H1 (cell line): ENCODE results near the gene PDGFD. TPM values are rescaled to one million over a fixed set of nuclear protein-coding genes. Genes with fewer than 3 reads are reported as not detected.

ENCODE experiments used
- CTCF ChIA-PET: fragments of 300-600 bp; sonication (Branson Sonifier 250); formaldehyde crosslinking; loops from one replicate; lab custom pipeline; 2021; ENCODE audit not compliant: partially characterized antibody; lab: Charles Lee
- POLR2A ChIA-PET: fragments of 300-600 bp; sonication (Branson Sonifier 250); formaldehyde crosslinking; loops from one replicate; lab custom pipeline; 2021; ENCODE audit warnings: inconsistent platforms; ENCODE audit not compliant: partially characterized antibody; lab: Charles Lee
- DNase-seq, 2 experiments: peaks; one replicate each; pipeline versions ENCODE4 v3.0.0 to v3.0.0-alpha.2; 2010 to 2022; ENCODE audit warnings: low spot score in 2 of 2, low read depth in 1 of 2, mixed read lengths in 1 of 2
- FAIRE-seq: peaks from 2 replicates; lab custom pipeline; 2011; peaks lifted over from hg19 to GRCh38; lab: Jason Lieb, UNC
- H2AFZ ChIP-seq: 2 replicates; pipeline ENCODE4 v1.8.1; 2012; ENCODE audit warnings: low read length, inconsistent platforms
- H2AK5ac ChIP-seq: 2 replicates; pipeline ENCODE4 v1.6.1; 2013; ENCODE audit warnings: low read depth, low read length
- H2BK120ac ChIP-seq: replicated peaks from 2 replicates; pipeline ENCODE3; 2013; ENCODE audit warnings: low read depth, low read length, inconsistent platforms
- H2BK12ac ChIP-seq: 2 replicates; pipeline ENCODE4 v1.6.1; 2013; ENCODE audit warnings: low read depth, low read length
- H2BK15ac ChIP-seq: 2 replicates; pipeline ENCODE4 v1.6.1; 2013; ENCODE audit warnings: low read length
- H2BK20ac ChIP-seq: 2 replicates; pipeline ENCODE4 v1.6.1; 2013; ENCODE audit warnings: low read length
- H2BK5ac ChIP-seq: 2 replicates; pipeline ENCODE4 v1.6.1; 2013; ENCODE audit warnings: low read depth, low read length
- H3K14ac ChIP-seq: 2 replicates; pipeline ENCODE4 v1.6.1; 2013; ENCODE audit warnings: inconsistent platforms; ENCODE audit not compliant: insufficient read length
- H3K18ac ChIP-seq: 2 replicates; pipeline ENCODE4 v1.6.1; 2013; ENCODE audit warnings: low read length; ENCODE audit errors: extremely low read depth
- H3K23ac ChIP-seq: 2 replicates; pipeline ENCODE4 v1.6.1; 2013; ENCODE audit warnings: inconsistent platforms; ENCODE audit not compliant: insufficient read length
- H3K23me2 ChIP-seq: 2 replicates; pipeline ENCODE4 v1.6.1; 2013; ENCODE audit warnings: low read depth, low read length
- H3K27ac ChIP-seq: 2 replicates; pipeline ENCODE4 v1.6.1; 2011; ENCODE audit warnings: low read depth, low read length, inconsistent platforms
- H3K27me3 ChIP-seq, 4 experiments: replicated peaks in 1 of 4; 1 replicate in 1 of 4; 2 replicates in 3 of 4; pipeline versions ENCODE4 v1.6.1 to v1.8.1; 2011 to 2013; ENCODE audit warnings: low read length in 3 of 4, mild to moderate bottlenecking in 3 of 4, inconsistent platforms in 2 of 4, mixed read lengths in 2 of 4, moderate library complexity in 1 of 4; ENCODE audit not compliant: control insufficient read depth in 3 of 4, insufficient read depth in 3 of 4; ENCODE audit errors: extremely low read depth in 1 of 4
- H3K36me3 ChIP-seq, 4 experiments: 2 replicates each; pipeline versions ENCODE4 v1.6.1 to v1.8.1; 2011 to 2013; ENCODE audit warnings: mild to moderate bottlenecking in 4 of 4, low read length in 3 of 4, moderate library complexity in 2 of 4, control low read depth in 1 of 4, inconsistent platforms in 1 of 4; ENCODE audit not compliant: insufficient read depth in 4 of 4, control insufficient read depth in 2 of 4
- H3K4ac ChIP-seq: replicated peaks from 2 replicates; pipeline ENCODE3; 2013; ENCODE audit warnings: low read length, low read depth, mixed read lengths, inconsistent platforms; ENCODE audit not compliant: insufficient read length
- H3K4me1 ChIP-seq, 4 experiments: replicated peaks in 1 of 4; 1 replicate in 1 of 4; 2 replicates in 3 of 4; pipeline versions ENCODE4 v1.6.1 to v1.8.1; 2011 to 2013; ENCODE audit warnings: low read length in 3 of 4, inconsistent platforms in 2 of 4, mixed read lengths in 1 of 4; ENCODE audit not compliant: insufficient read depth in 4 of 4, control insufficient read depth in 3 of 4
- H3K4me2 ChIP-seq, 2 experiments: 2 replicates each; pipeline versions ENCODE4 v1.6.1 to v1.8.1; 2011 to 2013; ENCODE audit warnings: low read depth in 2 of 2, low read length in 2 of 2, control low read depth in 1 of 2, inconsistent platforms in 1 of 2, mild to moderate bottlenecking in 1 of 2; ENCODE audit not compliant: insufficient read depth in 1 of 2
- H3K4me3 ChIP-seq, 4 experiments: fragments of 200-600, 300-600 bp in 1 of 4; sonication (generic), shearing (Covaris generic), sonication (Bioruptor Twin) in 1 of 4; 2 replicates each; pipeline versions ENCODE4 v1.5.1 to v1.8.1; 2011 to 2016; ENCODE audit warnings: low read length in 4 of 4, low read depth in 3 of 4, control low read depth in 2 of 4, inconsistent platforms in 2 of 4, mild to moderate bottlenecking in 2 of 4, mixed read lengths in 1 of 4, moderate library complexity in 1 of 4; ENCODE audit not compliant: insufficient read depth in 2 of 4; ENCODE audit errors: extremely low read depth in 1 of 4
- H3K56ac ChIP-seq: replicated peaks from 2 replicates; pipeline ENCODE3; 2013; ENCODE audit warnings: low read depth, mild to moderate bottlenecking, mixed read lengths, low read length, inconsistent platforms; ENCODE audit not compliant: insufficient read length
- H3K79me1 ChIP-seq: 2 replicates; pipeline ENCODE4 v1.6.1; 2013; ENCODE audit warnings: low read depth, low read length, control low read depth
- H3K79me2 ChIP-seq, 2 experiments: 2 replicates each; pipeline versions ENCODE4 v1.6.1 to v1.8.1; 2012 to 2013; ENCODE audit warnings: low read length in 2 of 2, mild to moderate bottlenecking in 2 of 2, inconsistent platforms in 1 of 2; ENCODE audit not compliant: insufficient read depth in 2 of 2, control insufficient read depth in 1 of 2
- H3K9ac ChIP-seq, 4 experiments: replicated peaks in 1 of 4; 1 replicate in 1 of 4; 2 replicates in 3 of 4; pipeline versions ENCODE4 v1.6.1 to v1.8.1; 2011 to 2013; ENCODE audit warnings: low read depth in 3 of 4, low read length in 3 of 4, control low read depth in 2 of 4, mild to moderate bottlenecking in 2 of 4, moderate library complexity in 2 of 4, inconsistent platforms in 1 of 4; ENCODE audit errors: extremely low read depth in 1 of 4
- H3K9me3 ChIP-seq, 2 experiments: 2 replicates each; pipeline versions ENCODE4 v1.6.1 to v1.8.1; 2012 to 2013; ENCODE audit warnings: mild to moderate bottlenecking in 2 of 2, moderate library complexity in 2 of 2, control low read depth in 1 of 2, inconsistent platforms in 1 of 2, low read depth in 1 of 2, low read length in 1 of 2, mixed read lengths in 1 of 2; ENCODE audit not compliant: insufficient read depth in 2 of 2
- H4K20me1 ChIP-seq, 2 experiments: replicated peaks in 1 of 2; 2 replicates each; pipeline versions ENCODE3 to v1.8.1; 2011 to 2013; ENCODE audit warnings: inconsistent platforms in 2 of 2, low read length in 2 of 2, mild to moderate bottlenecking in 1 of 2; ENCODE audit not compliant: insufficient read depth in 2 of 2, control insufficient read depth in 1 of 2
- H4K5ac ChIP-seq: 2 replicates; pipeline ENCODE4 v1.6.1; 2013; ENCODE audit warnings: low read length, low read depth, mixed read lengths, inconsistent platforms; ENCODE audit not compliant: insufficient read length
- H4K8ac ChIP-seq: 2 replicates; pipeline ENCODE4 v1.8.0; 2013; ENCODE audit warnings: mild to moderate bottlenecking, moderate library complexity, low read length, inconsistent platforms; ENCODE audit not compliant: insufficient read depth; ENCODE audit errors: extremely low read depth
- H4K91ac ChIP-seq: replicated peaks from 2 replicates; pipeline ENCODE3; 2013; ENCODE audit warnings: low read length, mixed read lengths, inconsistent platforms; ENCODE audit not compliant: insufficient read length
- ASH2L ChIP-seq: fragments of 200-600, 300-600 bp; sonication (generic); IDR thresholded peaks from one replicate; pipeline ENCODE4 v1.7.1; 2017; ENCODE audit warnings: low read length
- ATF2 ChIP-seq: IDR thresholded peaks from 2 replicates; pipeline ENCODE4 v1.6.1; 2012; ENCODE audit warnings: low read length, inconsistent platforms
- BRCA1 ChIP-seq: IDR thresholded peaks from 2 replicates; pipeline ENCODE4 v1.6.1; 2012; ENCODE audit warnings: low read depth, low read length, improper control_type of control experiment
- CBX5 ChIP-seq: fragments of 300-800, 300-1000 bp; sonication (generic); IDR thresholded peaks from 2 replicates; pipeline ENCODE4 v1.7.1; 2016; ENCODE audit warnings: antibody characterized with exemption, low read length, low read depth
- CTCF ChIP-seq, 3 experiments: IDR thresholded peaks; 1 replicate in 2 of 3; 2 replicates in 1 of 3; pipeline versions ENCODE4 v1.5.1 to v1.6.1; 2011; ENCODE audit warnings: low read length in 3 of 3, mild to moderate bottlenecking in 3 of 3, inconsistent platforms in 2 of 3, low read depth in 1 of 3, moderate library complexity in 1 of 3; ENCODE audit not compliant: insufficient read depth in 1 of 3; ENCODE audit errors: control extremely low read depth in 1 of 3
- NANOG ChIP-seq: IDR thresholded peaks from 2 replicates; pipeline ENCODE4 v1.6.1; 2011; ENCODE audit warnings: low read length, low read depth, mild to moderate bottlenecking, inconsistent platforms; ENCODE audit not compliant: insufficient read depth, poor library complexity, severe bottlenecking
- POLR2A ChIP-seq, 2 experiments: IDR thresholded peaks; 1 replicate in 1 of 2; 2 replicates in 1 of 2; pipeline ENCODE4 v1.6.1; 2011; ENCODE audit warnings: low read depth in 2 of 2, low read length in 2 of 2, mild to moderate bottlenecking in 2 of 2; ENCODE audit errors: control extremely low read depth in 1 of 2
- SAP30 ChIP-seq: fragments of 300-600 bp; sonication (generic); IDR thresholded peaks from 2 replicates; pipeline ENCODE4 v1.7.1; 2012; ENCODE audit warnings: low read length, moderate library complexity, mild to moderate bottlenecking, inconsistent platforms; ENCODE audit not compliant: insufficient read depth, insufficient replicate concordance
- SIRT6 ChIP-seq: IDR thresholded peaks from one replicate; pipeline ENCODE4 v1.7.1; 2012; ENCODE audit warnings: low read length, inconsistent platforms
- YY1 ChIP-seq: IDR thresholded peaks from 2 replicates; pipeline ENCODE4 v1.6.1; 2011; ENCODE audit warnings: low read depth, mild to moderate bottlenecking, low read length
- WGBS, 2 experiments: shearing (Covaris generic) in 1 of 2; methylation state at CpG; one replicate each; pipeline versions ENCODE4 v1.1.6 to v1.1.7; 2013 to 2015; ENCODE audit warnings: low lambda C conversion rate in 2 of 2, mixed read lengths in 2 of 2, inconsistent platforms in 1 of 2, low coverage in 1 of 2, missing lambda C conversion rate in 1 of 2; ENCODE audit not compliant: insufficient replicate concordance in 2 of 2, insufficient coverage in 1 of 2, insufficient read length in 1 of 2; ENCODE audit errors: extremely low coverage in 1 of 2, missing lambda C conversion rate in 1 of 2; 5-methylcytosine and 5-hydroxymethylcytosine counted together
- polyA plus RNA-seq, 7 experiments: library from polyadenylated mRNA; depleted of rRNA in 3 of 7; stranded (reverse) in 5 of 7; unstranded in 2 of 7; fragments of >200 nt in 5 of 7; fragments of 200-250 nt in 2 of 7; gene quantifications; 1 replicate in 5 of 7; 2 replicates in 1 of 7; 4 replicates in 1 of 7; pipeline versions ENCODE4 v1.2.1 to v1.2.3, GENCODE V29; 2011 to 2013; ENCODE audit warnings: missing spikeins in 2 of 7, mixed read lengths in 2 of 7
- total RNA-seq: library from RNA; stranded (reverse); fragmentation: NEBNext Ultra II Directional; extraction: Animal tissue kit (Norgen Biotek cat#: 25700); gene quantifications from 2 replicates; pipeline ENCODE4 v1.2.1, GENCODE V29; 2021

The PDGFD gene
- total and polyA plus RNA-seq, 2 of the 8 experiments (the other 6 are each of a cell fraction or from before 2014, with no cell fraction given), result 1.1 to 3.9 TPM

GRCh38 chr11:104000798-104001197 is 163.1 kb downstream of the PDGFD start:
- H3K14ac ChIP-seq, result no peak overlapping the region
- H3K18ac ChIP-seq, result no peak overlapping the region
- POLR2A ChIA-PET, result no interaction called here
- H4K91ac ChIP-seq, result no peak overlapping the region
- no peak overlapping the region for H3K4me3 ChIP-seq
- no peak overlapping the region for H2BK12ac ChIP-seq
- 86% methylated on average over 5 of the region's 5 CpGs; no CpG with 5 or more reads in 1 of the 2 experiments for WGBS, 2 experiments
- peaks cover 0 to 1% of the 10 kb centered on the region in 2 experiments for H4K20me1 ChIP-seq
- no peak overlapping the region for H2BK5ac ChIP-seq
- no peak overlapping the region for H3K56ac ChIP-seq
- H3K27ac ChIP-seq, result no peak overlapping the region
- no peak overlapping the region for H3K4ac ChIP-seq
- no peaks in the 10 kb centered on the region for H3K9me3 ChIP-seq
- H3K79me1 ChIP-seq, result no peaks in the 10 kb centered on the region
- no peak overlapping the region for H3K4me2 ChIP-seq
- no peaks in the 10 kb centered on the region for H3K27me3 ChIP-seq
- no peak overlapping the region for H3K23ac ChIP-seq
- no peak overlapping the region for H2BK120ac ChIP-seq
- H3K36me3 ChIP-seq, result no peaks in the 10 kb centered on the region
- no peaks in the 10 kb centered on the region for H3K23me2 ChIP-seq
- no peak overlapping the region for H4K5ac ChIP-seq
- no peak overlapping the region for H2AK5ac ChIP-seq
- DNase-seq (no peak), FAIRE-seq (no peak)
- CTCF ChIA-PET, result no interaction called here
- no peaks in the 10 kb centered on the region for H3K4me1 ChIP-seq
- H2BK20ac ChIP-seq, result no peak overlapping the region
- no peak overlapping the region for H2AFZ ChIP-seq
- no peaks in the 10 kb centered on the region for H3K79me2 ChIP-seq
- H4K8ac ChIP-seq, result no peak overlapping the region
- H2BK15ac ChIP-seq, result no peak overlapping the region
- no peak for TF ChIP-seq CTCF (IDR thresholded peaks at IDR 0.05; ENCODE audit: control extremely low read depth in 1 of 3, insufficient read depth in 1 of 3, low read depth in 1 of 3, low read length in 3 of 3)
- TF ChIP-seq NANOG, result no peak
- no peak for TF ChIP-seq BRCA1
- no peak for TF ChIP-seq SAP30
- no peak for TF ChIP-seq CBX5
- TF ChIP-seq SIRT6, result no peak
- TF ChIP-seq YY1, result no peak
- no peak for TF ChIP-seq ATF2
- TF ChIP-seq POLR2A (IDR thresholded peaks at IDR 0.05; ENCODE audit: control extremely low read depth in 1 of 2, low read depth in 2 of 2, low read length in 2 of 2), result no peak
- no peak for TF ChIP-seq ASH2L
- TF ChIP-seq, all 59 proteins: peak for 0
- no peak overlapping the region for H3K9ac ChIP-seq
